Stimulated activated CD4-positive, alpha-beta T cell treated with anti-CD3 and anti-CD28 coated beads, Interleukin-12 subunit alpha, Interleukin-12 subunit beta, amount 100 ng/mL, for 4 hours (primary cell): Measurements from ENCODE around the gene MSMO1.

Source experiments
- DNase-seq: peaks from one replicate; pipeline ENCODE4 v3.0.0-alpha.2; 2020

Gene MSMO1

GRCh38 chr4:165361810-165362209, 34.3 kb downstream of the MSMO1 start:
- DNase-seq = no peak

- no peak for DNase-seq
Measured at GRCh38 chr4:165364452-165365080, 37.1 kb downstream of the MSMO1 start.

- no peak for DNase-seq
Measured at GRCh38 chr4:165367040-165367439, 39.6 kb downstream of the MSMO1 start.

- DNase-seq = no peak
Measured at GRCh38 chr4:165368114-165368513, 40.6 kb downstream of the MSMO1 start.

- no peak for DNase-seq
Measured at GRCh38 chr4:165368567-165368966, 41.1 kb downstream of the MSMO1 start.

GRCh38 chr4:165369522-165369921, 42.1 kb downstream of the MSMO1 start:
- no peak for DNase-seq

GRCh38 chr4:165370530-165370929, 43.1 kb downstream of the MSMO1 start:
- DNase-seq = no peak

- DNase-seq = no peak
Measured at GRCh38 chr4:165375465-165375864, 48.0 kb downstream of the MSMO1 start.

- no peak for DNase-seq
Measured at GRCh38 chr4:165378398-165378744, 50.9 kb downstream of the MSMO1 start.

- DNase-seq = peak; percentile 44
Measured at GRCh38 chr4:165378745-165379677, 51.5 kb downstream of the MSMO1 start, which contains the start of gene CPE. CPE (plus strand) TSS chr4:165379008; CDS start chr4:165379222, 214 bp downstream.

- no peak for DNase-seq
Measured at GRCh38 chr4:165379678-165380064, 52.2 kb downstream of the MSMO1 start.

- DNase-seq = no peak
Measured at GRCh38 chr4:165380805-165381204, 53.3 kb downstream of the MSMO1 start.

- no peak for DNase-seq
Measured at GRCh38 chr4:165381821-165382373, 54.4 kb downstream of the MSMO1 start.

- no peak for DNase-seq
Measured at GRCh38 chr4:165382640-165383039, 55.2 kb downstream of the MSMO1 start.

- DNase-seq = no peak
Measured at GRCh38 chr4:165383591-165384073, 56.2 kb downstream of the MSMO1 start.

- DNase-seq = no peak
Measured at GRCh38 chr4:165384186-165384585, 56.7 kb downstream of the MSMO1 start.

- no peak for DNase-seq
Measured at GRCh38 chr4:165384598-165384997, 57.1 kb downstream of the MSMO1 start.

GRCh38 chr4:165385126-165385525, 57.7 kb downstream of the MSMO1 start:
- DNase-seq = no peak

- no peak for DNase-seq
Measured at GRCh38 chr4:165386328-165386727, 58.9 kb downstream of the MSMO1 start.

GRCh38 chr4:165388756-165389155, 61.3 kb downstream of the MSMO1 start:
- DNase-seq = no peak
